Right lobe of liver (tissue), 6 donors: ENCODE measurements around the gene STOX2. TPM values are rescaled to one million over a fixed set of nuclear protein-coding genes. Genes with fewer than 3 reads are reported as not detected.
A peak's percentile ranks its signal among the peaks of the same experiment; 100 is the strongest.

Experiments
- ATAC-seq, 4 donors: fragments of 200-7000 bp; cut with Tn5 transposase; one replicate each; pipeline ENCODE4 v1.9.1; 2020; ENCODE audit warnings: mild to moderate bottlenecking in 4 of 4, moderate library complexity in 4 of 4
- DNase-seq, 3 donors: peaks; one replicate each; pipeline ENCODE4 v3.0.0-alpha.2; 2020
- H3K27ac ChIP-seq, 3 donors: fragments of 200-600 bp; one replicate each; pipeline ENCODE4 v1.8.0; 2022
- H3K27me3 ChIP-seq, 2 donors: fragments of 200-600 bp; one replicate each; pipeline ENCODE4 v1.8.0; 2022
- H3K36me3 ChIP-seq, 4 donors: fragments of 200-600 bp; sonication (generic) in 1 of 4; one replicate each; pipeline versions ENCODE4 v1.5.1 to v1.8.0; 2017 to 2022; ENCODE audit warnings: control low read depth in 1 of 4
- H3K4me1 ChIP-seq, 4 donors: fragments of 200-600 bp; sonication (generic) in 1 of 4; one replicate each; pipeline versions ENCODE4 v1.5.1 to v1.8.0; 2017 to 2022; ENCODE audit warnings: control low read depth in 1 of 4
- H3K4me3 ChIP-seq, 3 donors: fragments of 200-600 bp; one replicate each; pipeline ENCODE4 v1.8.0; 2022
- H3K9me3 ChIP-seq, 4 donors: fragments of 200-600 bp; sonication (generic) in 1 of 4; one replicate each; pipeline versions ENCODE4 v1.5.1 to v1.8.0; 2017 to 2022; ENCODE audit warnings: control low read depth in 1 of 4
- POLR2A ChIP-seq: fragments of 450-650 bp; IDR thresholded peaks from one replicate; pipeline ENCODE4 v1.6.1; 2017; ENCODE audit warnings: antibody characterized with exemption, mild to moderate bottlenecking
- WGBS: methylation state at CpG from one replicate; pipeline ENCODE4 v1.1.6; 2018; ENCODE audit warnings: low coverage, low lambda C conversion rate; ENCODE audit not compliant: insufficient coverage; ENCODE audit errors: missing lambda C conversion rate; 5-methylcytosine and 5-hydroxymethylcytosine counted together
- intact Hi-C, 2 donors: fragments of 100-400 bp; cut with DNase I; formaldehyde crosslinking; loops; one replicate each; pipeline versions ENCODE4 v1.11.2 to v1.14.1; 2022
- total RNA-seq, 6 experiments: library from RNA; depleted of rRNA in 2 of 6; stranded (reverse); fragments of >200 nt in 2 of 6; fragmentation: NEBNext Ultra II Directional in 3 of 6; extraction: Animal tissue kit (Norgen Biotek cat#: 25700) in 3 of 6; gene quantifications; one replicate each; pipeline versions ENCODE4 v1.1.0 to v1.2.4, GENCODE V29; 2016 to 2023
- TF ChIP-seq, protein P1 (sequence below), 4 donors: fragments of 200-600 bp in 3 of 4; fragments of 450-650 bp in 1 of 4; IDR thresholded peaks; one replicate each; pipeline versions ENCODE4 v1.5.1 to v1.8.0; 2016 to 2022; ENCODE audit warnings: antibody characterized with exemption in 4 of 4, mild to moderate bottlenecking in 2 of 4
- donor health status: DM: no; HTN: yes; CAD: no.
- donor health status: DM: no; HTN: no; CAD: no.
- donor health status: DM: no; HTN: no; CAD: no.
- donor health status: DM: no; HTN: yes; CAD: no.
- donor health status: DM: no; HTN: yes; CAD: no.

STOX2 gene
- total RNA-seq, 6 experiments from 2014 or later = 1.9 to 5.1 (median 3.2) TPM

GRCh38 chr4:183915976-183916375 lies 10.9 kb downstream of the STOX2 start:
- ATAC-seq = no peak
- no peaks in the 10 kb centered on the region for H3K9me3 ChIP-seq
- 100% methylated on average over 2 of the region's 6 CpGs for WGBS

DNA sequence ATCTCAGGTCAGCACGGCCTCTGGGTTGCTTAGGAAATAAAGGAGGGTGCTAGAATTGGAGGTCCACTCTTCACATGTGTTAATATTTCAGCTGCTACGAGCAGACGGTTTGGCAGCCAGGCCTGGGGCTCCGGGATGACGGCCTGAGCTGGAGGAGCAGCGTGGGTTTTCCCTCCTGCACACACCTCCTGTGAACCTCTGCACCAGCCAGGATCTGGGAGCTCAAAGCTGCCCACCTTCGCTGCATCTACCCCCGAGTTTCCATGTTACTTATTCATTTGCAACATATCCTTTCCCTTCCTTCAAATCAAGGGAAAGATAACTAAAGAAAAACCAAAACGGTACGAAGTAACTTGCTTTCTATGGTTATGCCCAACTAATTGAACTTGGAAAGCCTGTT lies 13.6 kb downstream of the STOX2 start:
- no peaks in the 10 kb centered on the region for H3K27me3 ChIP-seq
- no peak overlapping the region for H3K4me3 ChIP-seq
- no peaks in the 10 kb centered on the region for H3K9me3 ChIP-seq
- no peaks in the 10 kb centered on the region for H3K4me1 ChIP-seq
- no peak for DNase-seq
- no peak overlapping the region for H3K27ac ChIP-seq
- ATAC-seq = no peak
- H3K36me3 ChIP-seq = no peaks in the 10 kb centered on the region
- 95% methylated on average over 4 of the region's 10 CpGs for WGBS
- TF ChIP-seq POLR2A = no peak
- TF ChIP-seq, protein P1, sequence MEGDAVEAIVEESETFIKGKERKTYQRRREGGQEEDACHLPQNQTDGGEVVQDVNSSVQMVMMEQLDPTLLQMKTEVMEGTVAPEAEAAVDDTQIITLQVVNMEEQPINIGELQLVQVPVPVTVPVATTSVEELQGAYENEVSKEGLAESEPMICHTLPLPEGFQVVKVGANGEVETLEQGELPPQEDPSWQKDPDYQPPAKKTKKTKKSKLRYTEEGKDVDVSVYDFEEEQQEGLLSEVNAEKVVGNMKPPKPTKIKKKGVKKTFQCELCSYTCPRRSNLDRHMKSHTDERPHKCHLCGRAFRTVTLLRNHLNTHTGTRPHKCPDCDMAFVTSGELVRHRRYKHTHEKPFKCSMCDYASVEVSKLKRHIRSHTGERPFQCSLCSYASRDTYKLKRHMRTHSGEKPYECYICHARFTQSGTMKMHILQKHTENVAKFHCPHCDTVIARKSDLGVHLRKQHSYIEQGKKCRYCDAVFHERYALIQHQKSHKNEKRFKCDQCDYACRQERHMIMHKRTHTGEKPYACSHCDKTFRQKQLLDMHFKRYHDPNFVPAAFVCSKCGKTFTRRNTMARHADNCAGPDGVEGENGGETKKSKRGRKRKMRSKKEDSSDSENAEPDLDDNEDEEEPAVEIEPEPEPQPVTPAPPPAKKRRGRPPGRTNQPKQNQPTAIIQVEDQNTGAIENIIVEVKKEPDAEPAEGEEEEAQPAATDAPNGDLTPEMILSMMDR (IDR thresholded peaks at IDR 0.05) = no peak
- intact Hi-C loops = no loop called here

More at GRCh38 chr4:183915976-183916375, 10.9 kb downstream of the STOX2 start:
- TF ChIP-seq POLR2A = no peak
- TF ChIP-seq, protein P1 (IDR thresholded peaks at IDR 0.05) = no peak
- intact Hi-C loops = no loop called here
- no peak for DNase-seq
- Histone ChIP-seq H3K27ac (no peak overlapping the region), H3K36me3 (no peaks in the 10 kb centered on the region), H3K27me3 (no peaks in the 10 kb centered on the region), H3K4me3 (no peak overlapping the region), H3K4me1 (no peaks in the 10 kb centered on the region)

DNA sequence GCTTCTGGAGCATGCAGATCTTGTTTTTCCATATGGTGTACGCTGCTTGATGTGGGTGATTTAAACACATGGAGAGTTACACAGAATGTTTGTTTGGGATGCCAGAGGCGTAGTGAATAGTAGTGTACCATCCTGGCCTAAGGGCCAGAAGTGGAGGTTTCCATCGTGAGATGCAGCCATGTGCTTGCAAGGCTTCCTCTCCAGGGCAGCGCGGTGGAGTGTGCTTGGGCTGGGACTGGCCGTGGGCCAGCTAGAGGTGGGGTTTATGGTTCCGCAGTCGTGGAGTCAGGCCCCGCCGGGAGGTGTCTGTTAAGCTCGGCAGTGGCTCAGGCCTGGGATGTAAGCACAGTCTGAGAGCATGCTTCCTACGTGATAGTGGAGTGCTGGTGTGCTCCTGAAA lies 14.0 kb downstream of the STOX2 start:
- intact Hi-C loops = no loop called here
- Histone ChIP-seq H3K36me3 (no peaks in the 10 kb centered on the region), H3K27ac (no peak overlapping the region), H3K4me3 (no peak overlapping the region), H3K27me3 (no peaks in the 10 kb centered on the region), H3K9me3 (no peaks in the 10 kb centered on the region), H3K4me1 (no peaks in the 10 kb centered on the region)
- WGBS = 90% methylated on average over 2 of the region's 12 CpGs
- no peak for DNase-seq
- TF ChIP-seq POLR2A = no peak
- TF ChIP-seq, protein P1 (IDR thresholded peaks at IDR 0.05) = no peak
- ATAC-seq = peak in 1 of 4 donors; percentile 50

- TF ChIP-seq POLR2A = no peak
- TF ChIP-seq, protein P1 (IDR thresholded peaks at IDR 0.05) = no peak
- Histone ChIP-seq H3K4me1 (no peaks in the 10 kb centered on the region), H3K4me3 (no peak overlapping the region), H3K9me3 (no peaks in the 10 kb centered on the region), H3K36me3 (no peaks in the 10 kb centered on the region), H3K27ac (no peak overlapping the region), H3K27me3 (no peaks in the 10 kb centered on the region)
- ATAC-seq (no peak), DNase-seq (no peak)
- WGBS = 39% methylated on average over 3 of the region's 3 CpGs
- intact Hi-C loops = no loop called here
Observed at GRCh38 chr4:183920512-183920911, 15.4 kb downstream of the STOX2 start.

DNA sequence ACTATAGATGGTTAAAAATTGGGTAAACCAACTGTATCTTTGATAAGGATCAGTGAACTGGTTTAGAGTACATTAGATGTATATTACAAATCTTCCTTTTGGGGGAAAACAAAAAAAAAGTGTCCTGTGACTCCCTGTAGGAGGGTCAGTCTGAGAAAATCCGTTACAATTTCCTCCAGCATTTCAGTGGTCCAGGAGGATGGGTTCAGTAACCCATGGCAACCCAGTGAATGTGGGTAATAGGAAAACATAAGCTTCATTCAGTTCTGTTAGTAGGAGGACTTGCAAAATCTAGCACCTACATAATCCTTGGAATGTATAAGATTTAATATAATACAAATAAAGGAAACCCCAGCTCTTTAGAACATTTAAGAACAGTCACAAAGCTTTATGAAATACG lies 16.2 kb downstream of the STOX2 start:
- 78% methylated on average over 2 of the region's 2 CpGs for WGBS
- peaks cover 0 to 3% (median 0%) of the 10 kb centered on the region in 4 donors for H3K4me1 ChIP-seq
- intact Hi-C loops = no loop called here
- TF ChIP-seq, protein P1 (IDR thresholded peaks at IDR 0.05) = no peak
- TF ChIP-seq POLR2A = no peak
- no peak overlapping the region for H3K4me3 ChIP-seq
- no peaks in the 10 kb centered on the region for H3K36me3 ChIP-seq
- H3K27ac ChIP-seq = no peak overlapping the region
- ATAC-seq = no peak
- H3K9me3 ChIP-seq = no peaks in the 10 kb centered on the region
- DNase-seq = no peak
- no peaks in the 10 kb centered on the region for H3K27me3 ChIP-seq
